A549 (cell line): ENCODE measurements around the gene SDHB. TPM values are rescaled to one million over a fixed set of nuclear protein-coding genes. Genes with fewer than 3 reads are reported as not detected.

Source experiments
- ATAC-seq, 2 experiments: fragments of 200-7000 bp in 1 of 2; fragments of >200 bp in 1 of 2; cut with Nextera tagmentation in 1 of 2; cut with Tn5 transposase in 1 of 2; 3 replicates each; pipeline versions ENCODE4 v1.8.0 to v1.9.1; 2018 to 2020; ENCODE audit warnings: mild to moderate bottlenecking in 1 of 2, moderate library complexity in 1 of 2
- CTCF ChIA-PET: fragments of 300-600 bp; sonication (Branson Sonifier 250); formaldehyde crosslinking; extraction: SDS; loops from one replicate; lab custom pipeline; 2021; ENCODE audit warnings: antibody characterized with exemption, inconsistent platforms; lab: Yijun Ruan, JAX
- POLR2A ChIA-PET: fragments of 350-600 bp; formaldehyde crosslinking; extraction: SDS; loops from one replicate; lab custom pipeline; 2021; ENCODE audit warnings: antibody characterized with exemption, inconsistent platforms; lab: Yijun Ruan, JAX
- DNase-seq, 2 experiments: peaks; one replicate each; pipeline versions ENCODE4 v3.0.0 to v3.0.0-alpha.2; 2011 to 2016; ENCODE audit warnings: low read depth in 1 of 2, low spot score in 1 of 2
- FAIRE-seq: peaks from 2 replicates; lab custom pipeline; 2011; peaks lifted over from hg19 to GRCh38; lab: Jason Lieb, UNC
- H3K27ac ChIP-seq, 2 experiments: fragments of >200 bp; sonication (Bioruptor Twin); formaldehyde crosslinking; 3 replicates each; pipeline ENCODE4 v1.5.1; 2016 to 2017
- H3K4me1 ChIP-seq: fragments of >200 bp; sonication (Bioruptor Twin); formaldehyde crosslinking; 3 replicates; pipeline ENCODE4 v1.6.1; 2016
- H3K4me2 ChIP-seq: fragments of >200 bp; sonication (Bioruptor Twin); formaldehyde crosslinking; 3 replicates; pipeline ENCODE4 v1.6.1; 2016
- H3K4me3 ChIP-seq: fragments of >200 bp; sonication (Bioruptor Twin); formaldehyde crosslinking; 3 replicates; pipeline ENCODE4 v1.5.1; 2016
- H3K9me3 ChIP-seq: fragments of >200 bp; sonication (Bioruptor Twin); formaldehyde crosslinking; 3 replicates; pipeline ENCODE4 v1.6.1; 2016
- EHF ChIP-seq: fragments of 250-450 bp; sonication (Bioruptor Pico); IDR thresholded peaks from 2 replicates; pipeline ENCODE4 v1.5.0; 2020; ENCODE audit warnings: mild to moderate bottlenecking
- HDAC2 ChIP-seq: fragments of 200-600 bp; sonication (generic); IDR thresholded peaks from 2 replicates; pipeline ENCODE4 v1.6.1; 2016
- HOXA7 ChIP-seq: fragments of 250-450 bp; sonication (Bioruptor Pico); IDR thresholded peaks from 2 replicates; pipeline ENCODE4 v1.5.0; 2020; ENCODE audit warnings: mild to moderate bottlenecking, moderate library complexity
- JUNB ChIP-seq: fragments of >200 bp; sonication (Bioruptor Twin); formaldehyde crosslinking; IDR thresholded peaks from 2 replicates; pipeline ENCODE4 v1.6.1; 2016
- KDM5A ChIP-seq: fragments of 200-600 bp; sonication (generic); IDR thresholded peaks from 2 replicates; pipeline ENCODE4 v1.6.1; 2016; ENCODE audit warnings: antibody characterized with exemption, mild to moderate bottlenecking
- MYC ChIP-seq: IDR thresholded peaks from 2 replicates; pipeline ENCODE4 v1.6.1; 2012; ENCODE audit warnings: mild to moderate bottlenecking, inconsistent platforms, low read length, improper control_type of control experiment, borderline replicate concordance
- NPAS2 ChIP-seq: fragments of 250-450 bp; sonication (Bioruptor Pico); IDR thresholded peaks from 2 replicates; pipeline ENCODE4 v1.8.0; 2022; ENCODE audit warnings: mild to moderate bottlenecking, moderate library complexity, borderline replicate concordance
- PHF8 ChIP-seq: fragments of 200-600 bp; sonication (generic); IDR thresholded peaks from 2 replicates; pipeline ENCODE4 v1.6.1; 2016; ENCODE audit warnings: low read depth, mild to moderate bottlenecking, antibody characterized with exemption, moderate library complexity, borderline replicate concordance
- RARB ChIP-seq: fragments of 250-450 bp; sonication (Bioruptor Pico); IDR thresholded peaks from 2 replicates; pipeline ENCODE4 v1.8.0; 2021; ENCODE audit warnings: mild to moderate bottlenecking, moderate library complexity
- ZC3H11A ChIP-seq: fragments of 450-650 bp; IDR thresholded peaks from 2 replicates; pipeline ENCODE4 v1.6.1; 2014; ENCODE audit warnings: antibody characterized with exemption, mild to moderate bottlenecking
- ZFP36 ChIP-seq: fragments of 450-650 bp; IDR thresholded peaks from 2 replicates; pipeline ENCODE4 v1.6.1; 2014; ENCODE audit warnings: borderline replicate concordance; ENCODE audit not compliant: partially characterized antibody
- ZSCAN20 ChIP-seq: fragments of 250-450 bp; sonication (Bioruptor Pico); IDR thresholded peaks from 2 replicates; pipeline ENCODE4 v1.8.0; 2022; ENCODE audit warnings: mild to moderate bottlenecking, moderate library complexity
- WGBS: methylation state at CpG from one replicate; pipeline ENCODE4 v1.1.6; 2017; ENCODE audit errors: missing lambda C conversion rate; 5-methylcytosine and 5-hydroxymethylcytosine counted together
- polyA plus RNA-seq, 4 experiments: library from polyadenylated mRNA; depleted of rRNA in 3 of 4; stranded (reverse); fragments of >200 nt; fragmentation: RNase III in 1 of 4; extraction: RNeasy Plus Mini Kit Qiagen cat#74134 plus additional on column Dnase treatment in 1 of 4; gene quantifications; 2 replicates in 3 of 4; 3 replicates in 1 of 4; pipeline ENCODE4 v1.2.3, GENCODE V29; 2011 to 2017
- TF ChIP-seq, protein P1 (sequence below): fragments of 250-450 bp; sonication (Bioruptor Pico); IDR thresholded peaks from 2 replicates; pipeline ENCODE4 v1.5.0; 2021; ENCODE audit warnings: mild to moderate bottlenecking, moderate library complexity, borderline replicate concordance
- TF ChIP-seq, protein P2 (sequence below): fragments of 200-600 bp; sonication (generic); IDR thresholded peaks from 2 replicates; pipeline ENCODE4 v1.6.1; 2016; ENCODE audit warnings: antibody characterized with exemption, mild to moderate bottlenecking, moderate library complexity
- TF ChIP-seq, protein P3 (sequence below): fragments of >200 bp; sonication (Bioruptor Twin); formaldehyde crosslinking; IDR thresholded peaks from 3 replicates; pipeline ENCODE4 v1.6.1; 2016
- TF ChIP-seq, protein P4 (sequence below): fragments of >200 bp; sonication (Bioruptor Twin); formaldehyde crosslinking; IDR thresholded peaks from 3 replicates; pipeline ENCODE4 v1.5.1; 2016

Gene SDHB
- polyA plus RNA-seq, 2 of the 4 experiments (the other 2 are of a cell fraction), result 114 to 262 TPM

DNA sequence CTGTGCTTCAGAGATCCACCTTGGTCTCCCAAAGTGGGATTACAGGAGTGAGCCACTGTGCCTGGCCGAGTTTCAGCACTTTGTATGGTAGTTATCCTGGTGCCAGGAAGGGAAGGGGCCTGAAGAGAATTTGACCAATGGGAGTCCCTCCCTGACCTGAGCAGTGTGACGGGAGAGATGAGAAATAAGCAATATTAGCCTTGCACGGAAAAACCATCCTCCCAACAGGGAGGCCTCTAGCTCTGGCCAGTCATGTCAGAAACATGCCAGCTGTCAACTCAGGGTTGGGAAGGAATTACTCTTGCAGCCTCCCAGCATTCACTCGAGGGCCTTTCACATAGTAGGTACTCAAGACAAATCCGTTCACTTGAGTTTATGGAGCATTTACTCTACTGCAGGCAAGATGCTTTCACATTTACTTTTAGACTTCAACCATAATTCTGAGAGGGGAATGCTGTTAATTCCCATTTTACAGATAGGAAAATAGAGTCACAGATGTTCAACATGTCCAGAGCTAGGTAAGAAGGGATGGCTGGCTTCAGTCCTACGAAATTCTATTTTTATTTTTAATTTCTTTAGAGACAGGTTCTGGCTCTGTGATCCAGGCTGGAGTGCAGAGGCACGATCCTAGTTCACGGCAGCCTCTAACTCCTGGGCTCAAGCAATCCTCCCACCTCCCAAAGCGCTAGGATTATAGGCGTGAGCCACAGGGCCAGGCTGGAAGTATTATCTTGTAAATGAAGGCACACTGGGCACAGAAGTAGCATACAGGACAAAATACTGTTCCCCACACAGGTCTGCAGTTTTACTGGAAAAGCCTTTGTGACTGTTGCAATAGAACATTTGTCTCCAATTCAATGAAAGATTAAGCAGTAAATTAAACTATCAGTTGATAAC, 38.9 kb downstream of the SDHB start:
- no peak overlapping the region for H3K4me2 ChIP-seq
- H3K9me3 ChIP-seq, result no peaks in the 10 kb centered on the region
- ChIA-PET POLR2A (no interaction called here), CTCF (interaction anchor here (2.5 kb wide), 1 partner anchor 31 kb away, joined by 15 read pairs; no protein-coding TSS in a partner anchor)
- FAIRE-seq (no peak), DNase-seq (no peak), ATAC-seq (no peak)
- 70% methylated on average over 10 of the region's 10 CpGs for whole genome bisulfite sequencing
- peaks cover 16% of the 10 kb centered on the region; the same call in 2 of the 3 replicates for H3K4me1 ChIP-seq
- no peak for TF ChIP-seq PHF8
- no peak for TF ChIP-seq HOXA7
- no peak for TF ChIP-seq ZFP36
- TF ChIP-seq, protein P1, sequence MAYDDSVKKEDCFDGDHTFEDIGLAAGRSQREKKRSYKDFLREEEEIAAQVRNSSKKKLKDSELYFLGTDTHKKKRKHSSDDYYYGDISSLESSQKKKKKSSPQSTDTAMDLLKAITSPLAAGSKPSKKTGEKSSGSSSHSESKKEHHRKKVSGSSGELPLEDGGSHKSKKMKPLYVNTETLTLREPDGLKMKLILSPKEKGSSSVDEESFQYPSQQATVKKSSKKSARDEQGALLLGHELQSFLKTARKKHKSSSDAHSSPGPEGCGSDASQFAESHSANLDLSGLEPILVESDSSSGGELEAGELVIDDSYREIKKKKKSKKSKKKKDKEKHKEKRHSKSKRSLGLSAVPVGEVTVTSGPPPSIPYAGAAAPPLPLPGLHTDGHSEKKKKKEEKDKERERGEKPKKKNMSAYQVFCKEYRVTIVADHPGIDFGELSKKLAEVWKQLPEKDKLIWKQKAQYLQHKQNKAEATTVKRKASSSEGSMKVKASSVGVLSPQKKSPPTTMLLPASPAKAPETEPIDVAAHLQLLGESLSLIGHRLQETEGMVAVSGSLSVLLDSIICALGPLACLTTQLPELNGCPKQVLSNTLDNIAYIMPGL, result no peak
- no peak for TF ChIP-seq MYC
- no peak for TF ChIP-seq NPAS2 (CRISPR knock-in tag)
- TF ChIP-seq ZC3H11A, result no peak
- no peak for TF ChIP-seq RARB (CRISPR knock-in tag)
- TF ChIP-seq, protein P2, sequence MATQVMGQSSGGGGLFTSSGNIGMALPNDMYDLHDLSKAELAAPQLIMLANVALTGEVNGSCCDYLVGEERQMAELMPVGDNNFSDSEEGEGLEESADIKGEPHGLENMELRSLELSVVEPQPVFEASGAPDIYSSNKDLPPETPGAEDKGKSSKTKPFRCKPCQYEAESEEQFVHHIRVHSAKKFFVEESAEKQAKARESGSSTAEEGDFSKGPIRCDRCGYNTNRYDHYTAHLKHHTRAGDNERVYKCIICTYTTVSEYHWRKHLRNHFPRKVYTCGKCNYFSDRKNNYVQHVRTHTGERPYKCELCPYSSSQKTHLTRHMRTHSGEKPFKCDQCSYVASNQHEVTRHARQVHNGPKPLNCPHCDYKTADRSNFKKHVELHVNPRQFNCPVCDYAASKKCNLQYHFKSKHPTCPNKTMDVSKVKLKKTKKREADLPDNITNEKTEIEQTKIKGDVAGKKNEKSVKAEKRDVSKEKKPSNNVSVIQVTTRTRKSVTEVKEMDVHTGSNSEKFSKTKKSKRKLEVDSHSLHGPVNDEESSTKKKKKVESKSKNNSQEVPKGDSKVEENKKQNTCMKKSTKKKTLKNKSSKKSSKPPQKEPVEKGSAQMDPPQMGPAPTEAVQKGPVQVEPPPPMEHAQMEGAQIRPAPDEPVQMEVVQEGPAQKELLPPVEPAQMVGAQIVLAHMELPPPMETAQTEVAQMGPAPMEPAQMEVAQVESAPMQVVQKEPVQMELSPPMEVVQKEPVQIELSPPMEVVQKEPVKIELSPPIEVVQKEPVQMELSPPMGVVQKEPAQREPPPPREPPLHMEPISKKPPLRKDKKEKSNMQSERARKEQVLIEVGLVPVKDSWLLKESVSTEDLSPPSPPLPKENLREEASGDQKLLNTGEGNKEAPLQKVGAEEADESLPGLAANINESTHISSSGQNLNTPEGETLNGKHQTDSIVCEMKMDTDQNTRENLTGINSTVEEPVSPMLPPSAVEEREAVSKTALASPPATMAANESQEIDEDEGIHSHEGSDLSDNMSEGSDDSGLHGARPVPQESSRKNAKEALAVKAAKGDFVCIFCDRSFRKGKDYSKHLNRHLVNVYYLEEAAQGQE, result no peak
- TF ChIP-seq JUNB, result no peak
- TF ChIP-seq EHF (CRISPR knock-in tag), result no peak
- TF ChIP-seq, protein P3, sequence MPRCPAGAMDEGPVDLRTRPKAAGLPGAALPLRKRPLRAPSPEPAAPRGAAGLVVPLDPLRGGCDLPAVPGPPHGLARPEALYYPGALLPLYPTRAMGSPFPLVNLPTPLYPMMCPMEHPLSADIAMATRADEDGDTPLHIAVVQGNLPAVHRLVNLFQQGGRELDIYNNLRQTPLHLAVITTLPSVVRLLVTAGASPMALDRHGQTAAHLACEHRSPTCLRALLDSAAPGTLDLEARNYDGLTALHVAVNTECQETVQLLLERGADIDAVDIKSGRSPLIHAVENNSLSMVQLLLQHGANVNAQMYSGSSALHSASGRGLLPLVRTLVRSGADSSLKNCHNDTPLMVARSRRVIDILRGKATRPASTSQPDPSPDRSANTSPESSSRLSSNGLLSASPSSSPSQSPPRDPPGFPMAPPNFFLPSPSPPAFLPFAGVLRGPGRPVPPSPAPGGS, result no peak
- no peak for TF ChIP-seq ZSCAN20 (CRISPR knock-in tag)
- TF ChIP-seq, protein P4, sequence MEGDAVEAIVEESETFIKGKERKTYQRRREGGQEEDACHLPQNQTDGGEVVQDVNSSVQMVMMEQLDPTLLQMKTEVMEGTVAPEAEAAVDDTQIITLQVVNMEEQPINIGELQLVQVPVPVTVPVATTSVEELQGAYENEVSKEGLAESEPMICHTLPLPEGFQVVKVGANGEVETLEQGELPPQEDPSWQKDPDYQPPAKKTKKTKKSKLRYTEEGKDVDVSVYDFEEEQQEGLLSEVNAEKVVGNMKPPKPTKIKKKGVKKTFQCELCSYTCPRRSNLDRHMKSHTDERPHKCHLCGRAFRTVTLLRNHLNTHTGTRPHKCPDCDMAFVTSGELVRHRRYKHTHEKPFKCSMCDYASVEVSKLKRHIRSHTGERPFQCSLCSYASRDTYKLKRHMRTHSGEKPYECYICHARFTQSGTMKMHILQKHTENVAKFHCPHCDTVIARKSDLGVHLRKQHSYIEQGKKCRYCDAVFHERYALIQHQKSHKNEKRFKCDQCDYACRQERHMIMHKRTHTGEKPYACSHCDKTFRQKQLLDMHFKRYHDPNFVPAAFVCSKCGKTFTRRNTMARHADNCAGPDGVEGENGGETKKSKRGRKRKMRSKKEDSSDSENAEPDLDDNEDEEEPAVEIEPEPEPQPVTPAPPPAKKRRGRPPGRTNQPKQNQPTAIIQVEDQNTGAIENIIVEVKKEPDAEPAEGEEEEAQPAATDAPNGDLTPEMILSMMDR, result no peak
- TF ChIP-seq HDAC2, result no peak
- TF ChIP-seq KDM5A, result no peak
- H3K4me3 ChIP-seq, result no peak overlapping the region
- H3K27ac ChIP-seq, result no peak overlapping the region
